Measurements from ENCODE around the gene CFAP73. TPM values are rescaled to one million over a fixed set of nuclear protein-coding genes. Genes with fewer than 3 reads are reported as not detected.

CFAP73 gene
- total RNA-seq, 2 donors from 2014 or later = 0.99 TPM; not detected in 1

- H3K27me3 ChIP-seq = no peaks in the 10 kb centered on the region
- no peak overlapping the region for H3K27ac ChIP-seq
- no peaks in the 10 kb centered on the region for H3K36me3 ChIP-seq (replicated peaks in 1 of 2; ENCODE audit: insufficient read depth in 1 of 2, low read depth in 2 of 2)
- ATAC-seq (no peak), DNase-seq (no peak)
- intact Hi-C loops (cut with DNase I) = no loop called here
- no peak overlapping the region for H3K4me3 ChIP-seq
- H3K4me1 ChIP-seq = no peaks in the 10 kb centered on the region
- TF ChIP-seq CTCF (IDR thresholded peaks at IDR 0.05) (no peak), POLR2A (IDR thresholded peaks at IDR 0.05) (no peak)
- H3K9me3 ChIP-seq = no peaks in the 10 kb centered on the region
- WGBS, 2 donors = 69 to 72% methylated on average over 26 to 39 of the region's 39 CpGs
Observed at GRCh38 chr12:113112043-113112899, 37.3 kb upstream of the CFAP73 start.

- no peak for DNase-seq
- Histone ChIP-seq H3K36me3 (replicated peaks in 1 of 2; ENCODE audit: insufficient read depth in 1 of 2, low read depth in 2 of 2) (no peaks in the 10 kb centered on the region), H3K4me1 (no peaks in the 10 kb centered on the region), H3K4me3 (no peak overlapping the region), H3K9me3 (no peaks in the 10 kb centered on the region), H3K27me3 (no peaks in the 10 kb centered on the region), H3K27ac (no peak overlapping the region)
- no peak for ATAC-seq
- intact Hi-C loops (cut with DNase I) = no loop called here
- TF ChIP-seq POLR2A (IDR thresholded peaks at IDR 0.05) = no peak
- TF ChIP-seq CTCF (IDR thresholded peaks at IDR 0.05) = no peak
- 60 to 67% methylated on average over 1 to 2 of the region's 2 CpGs for WGBS, 2 donors
Observed at GRCh38 chr12:113113397-113113796, 36.1 kb upstream of the CFAP73 start.

- intact Hi-C loops (cut with DNase I) = no loop called here
- DNase-seq = no peak
Observed at GRCh38 chr12:113114447-113115178, 34.9 kb upstream of the CFAP73 start.

GRCh38 chr12:113115455-113116126 lies 33.9 kb upstream of the CFAP73 start:
- DNase-seq (no peak), ATAC-seq (no peak)
- intact Hi-C loops (cut with DNase I) = no loop called here
- no peaks in the 10 kb centered on the region for H3K9me3 ChIP-seq
- TF ChIP-seq CTCF (IDR thresholded peaks at IDR 0.05) (no peak), POLR2A (IDR thresholded peaks at IDR 0.05) (no peak)
- no peaks in the 10 kb centered on the region for H3K27me3 ChIP-seq
- WGBS, 2 donors = 75 to 85% methylated on average over 11 to 13 of the region's 22 CpGs
- H3K27ac ChIP-seq = no peak overlapping the region
- no peaks in the 10 kb centered on the region for H3K4me1 ChIP-seq
- H3K4me3 ChIP-seq = no peak overlapping the region
- no peaks in the 10 kb centered on the region for H3K36me3 ChIP-seq (replicated peaks in 1 of 2; ENCODE audit: insufficient read depth in 1 of 2, low read depth in 2 of 2)

More at GRCh38 chr12:113114447-113115178, 34.9 kb upstream of the CFAP73 start:
- Histone ChIP-seq H3K4me1 (no peaks in the 10 kb centered on the region), H3K4me3 (no peak overlapping the region), H3K27ac (no peak overlapping the region), H3K36me3 (replicated peaks in 1 of 2; ENCODE audit: insufficient read depth in 1 of 2, low read depth in 2 of 2) (no peaks in the 10 kb centered on the region), H3K9me3 (no peaks in the 10 kb centered on the region), H3K27me3 (no peaks in the 10 kb centered on the region)
- no peak for ATAC-seq
- no peak for TF ChIP-seq POLR2A (IDR thresholded peaks at IDR 0.05)
- no peak for TF ChIP-seq CTCF (IDR thresholded peaks at IDR 0.05)
- WGBS, 2 donors = 77 to 87% methylated on average over 3 to 19 of the region's 19 CpGs

Measured in body of pancreas (tissue), 4 donors.